Adrenal gland (tissue), 12 donors: ENCODE measurements around the gene CDC6. TPM values are rescaled to one million over a fixed set of nuclear protein-coding genes. Genes with fewer than 3 reads are reported as not detected.

Source experiments
- DNase-seq, 7 donors: peaks; one replicate each; pipeline ENCODE4 v3.0.0-alpha.2; 2019 to 2020
- H3K27ac ChIP-seq, 5 donors: fragments of 200-600 bp; sonication (generic) in 4 of 5; 1 replicate in 3 of 5; 2 replicates in 2 of 5; pipeline versions ENCODE4 v1.5.1 to v1.8.0; 2016 to 2020; ENCODE audit warnings: mild to moderate bottlenecking in 1 of 5
- H3K27me3 ChIP-seq: fragments of 200-600 bp; 2 replicates; pipeline ENCODE4 v1.8.0; 2021
- H3K36me3 ChIP-seq, 2 donors: fragments of 200-600 bp; replicated peaks in 1 of 2; 1 replicate in 1 of 2; 2 replicates in 1 of 2; pipeline versions ENCODE4 v1.5.1 to v1.8.0; 2018 to 2022
- H3K4me1 ChIP-seq, 2 donors: fragments of 200-600 bp; replicated peaks in 1 of 2; 1 replicate in 1 of 2; 2 replicates in 1 of 2; pipeline versions ENCODE4 v1.5.1 to v1.8.0; 2018 to 2021
- H3K4me3 ChIP-seq, 4 donors: fragments of 200-600 bp; sonication (generic) in 3 of 4; one replicate each; pipeline ENCODE4 v1.5.1; 2016 to 2018
- H3K9me3 ChIP-seq, 3 donors: fragments of 200-600 bp; sonication (generic) in 1 of 3; replicated peaks in 1 of 3; 1 replicate in 2 of 3; 2 replicates in 1 of 3; pipeline versions ENCODE4 v1.5.1 to v1.8.0; 2016 to 2021
- CTCF ChIP-seq, 6 experiments: fragments of 450-650 bp in 4 of 6; fragments of 200-600 bp in 2 of 6; sonication (generic) in 1 of 6; IDR thresholded peaks; 1 replicate in 5 of 6; 2 replicates in 1 of 6; pipeline versions ENCODE4 v1.5.1 to v1.8.0; 2016 to 2021; ENCODE audit warnings: antibody characterized with exemption in 6 of 6, mild to moderate bottlenecking in 2 of 6, moderate library complexity in 1 of 6
- POLR2A ChIP-seq, 2 donors: fragments of 450-650 bp; IDR thresholded peaks; one replicate each; pipeline ENCODE4 v1.6.1; 2017; ENCODE audit warnings: antibody characterized with exemption in 2 of 2, mild to moderate bottlenecking in 2 of 2, moderate library complexity in 1 of 2
- WGBS, 4 donors: extraction: QIAGEN DNeasy Blood & Tissue Kit in 2 of 4; methylation state at CpG; one replicate each; pipeline versions ENCODE4 v1.1.5 to v1.1.7; 2013 to 2017; 5-methylcytosine and 5-hydroxymethylcytosine counted together
- intact Hi-C, 2 donors: fragments of 100-400 bp; cut with DNase I; formaldehyde crosslinking; loops; one replicate each; pipeline versions ENCODE4 v1.14.1 to v1.15.0; 2022 to 2023
- polyA plus RNA-seq, 3 donors: library from polyadenylated mRNA; stranded (reverse); fragments of 200-250 nt in 2 of 3; fragments of 350-450 nt in 1 of 3; fragmentation: Illumina TruSeq in 1 of 3; extraction: RNeasy Lipid Tissue Mini Kit (QIAGEN cat#74804) in 1 of 3; gene quantifications; one replicate each; pipeline ENCODE4 v1.2.3, GENCODE V29; 2013 to 2014
- total RNA-seq, 9 donors: library from RNA; depleted of rRNA in 4 of 9; stranded (reverse); fragments of >200 nt in 4 of 9; fragments of 120-200 nt in 1 of 9; fragmentation: NEBNext Ultra II Directional in 1 of 9; extraction: Animal tissue kit (Norgen Biotek cat#: 25700) in 1 of 9; gene quantifications; one replicate each; pipeline versions ENCODE4 v1.1.0 to v1.2.4, GENCODE V29; 2013 to 2023
- donor health status: healthy with polysubstance abuse.
- donor health status: Bipolar disorder and iron deficiency.
- donor health status: DM: yes; HTN: yes; CAD: no.
- donor health status: DM: no; HTN: no; CAD: no.
- donor health status: DM: no; HTN: no; CAD: no.
- donor health status: DM: yes; HTN: yes; CAD: no.

The CDC6 gene
- total and polyA plus RNA-seq, 12 donors = 0.69 to 31.3 (median 2.5) TPM

- intact Hi-C loops = no loop called here
- peaks cover 0 to 8% of the 10 kb centered on the region in 2 donors for H3K36me3 ChIP-seq
- H3K9me3 ChIP-seq = no peaks in the 10 kb centered on the region
- WGBS, 4 donors = 5 to 20% (median 14%) methylated on average over 3 of the region's 3 CpGs
- H3K4me1 ChIP-seq = peaks cover 88 to 96% of the 10 kb centered on the region in 2 donors
- peak in 1 of 7 donors; percentile 43 for DNase-seq
- H3K27ac ChIP-seq = peak overlapping the region in 4 of 5 donors; percentile 15 to 73 (median 44)
- TF ChIP-seq CTCF (IDR thresholded peaks at IDR 0.05) = no peak
- H3K4me3 ChIP-seq = no peak overlapping the region
- no peaks in the 10 kb centered on the region for H3K27me3 ChIP-seq
Observed at GRCh38 chr17:40327735-40328385, 40.2 kb downstream of the CDC6 start.

GRCh38 chr17:40328386-40328766 is 40.7 kb downstream of the CDC6 start:
- intact Hi-C loops = no loop called here
- no peaks in the 10 kb centered on the region for H3K9me3 ChIP-seq
- WGBS, 4 donors = 79 to 88% (median 86%) methylated on average over 2 of the region's 2 CpGs
- H3K4me1 ChIP-seq = peaks cover 88 to 96% of the 10 kb centered on the region in 2 donors
- DNase-seq = no peak
- no peak overlapping the region for H3K4me3 ChIP-seq
- H3K27ac ChIP-seq = peak overlapping the region in 3 of 5 donors; percentile 24 to 73 (median 65)
- no peak for TF ChIP-seq POLR2A (IDR thresholded peaks at IDR 0.05)
- TF ChIP-seq CTCF (IDR thresholded peaks at IDR 0.05) = no peak
- no peaks in the 10 kb centered on the region for H3K27me3 ChIP-seq
- peaks cover 0 to 8% of the 10 kb centered on the region in 2 donors for H3K36me3 ChIP-seq

GRCh38 chr17:40329839-40330794 is 42.4 kb downstream of the CDC6 start:
- Histone ChIP-seq H3K4me1 (peaks cover 77 to 96% of the 10 kb centered on the region in 2 donors), H3K27me3 (no peaks in the 10 kb centered on the region), H3K27ac (peak overlapping the region in 4 of 5 donors; percentile 12 to 94 (median 82)), H3K36me3 (peaks cover 0 to 8% of the 10 kb centered on the region in 2 donors), H3K4me3 (no peak overlapping the region), H3K9me3 (no peaks in the 10 kb centered on the region)
- WGBS, 4 donors = 27 to 36% (median 30%) methylated on average over 7 to 11 of the region's 11 CpGs
- TF ChIP-seq CTCF (IDR thresholded peaks at IDR 0.05) (no peak), POLR2A (IDR thresholded peaks at IDR 0.05) (no peak)
- intact Hi-C loops = no loop called here
- peak in 6 of 7 donors; percentile 71 to 89 (median 82) for DNase-seq

GRCh38 chr17:40330850-40331470 is 43.3 kb downstream of the CDC6 start:
- WGBS, 4 donors = 87 to 95% (median 88%) methylated on average over 6 to 10 of the region's 10 CpGs
- H3K4me1 ChIP-seq = peaks cover 77 to 96% of the 10 kb centered on the region in 2 donors
- peak overlapping the region in 4 of 5 donors; percentile 12 to 94 (median 82) for H3K27ac ChIP-seq
- no peaks in the 10 kb centered on the region for H3K27me3 ChIP-seq
- intact Hi-C loops = no loop called here
- no peak for DNase-seq
- TF ChIP-seq CTCF (IDR thresholded peaks at IDR 0.05) = no peak
- TF ChIP-seq POLR2A (IDR thresholded peaks at IDR 0.05) = no peak
- no peak overlapping the region for H3K4me3 ChIP-seq
- H3K36me3 ChIP-seq = peaks cover 0 to 8% of the 10 kb centered on the region in 2 donors
- no peaks in the 10 kb centered on the region for H3K9me3 ChIP-seq
